GM19351 (cell line): ENCODE measurements around the gene SCART1.

Experiments used
- ATAC-seq: cut with Tn5 transposase; IDR thresholded peaks from one replicate; pipeline ENCODE4 v1.9.1; 2021; ENCODE audit warnings: mild to moderate bottlenecking, moderate library complexity; ENCODE audit not compliant: unreplicated experiment

The SCART1 gene

DNA sequence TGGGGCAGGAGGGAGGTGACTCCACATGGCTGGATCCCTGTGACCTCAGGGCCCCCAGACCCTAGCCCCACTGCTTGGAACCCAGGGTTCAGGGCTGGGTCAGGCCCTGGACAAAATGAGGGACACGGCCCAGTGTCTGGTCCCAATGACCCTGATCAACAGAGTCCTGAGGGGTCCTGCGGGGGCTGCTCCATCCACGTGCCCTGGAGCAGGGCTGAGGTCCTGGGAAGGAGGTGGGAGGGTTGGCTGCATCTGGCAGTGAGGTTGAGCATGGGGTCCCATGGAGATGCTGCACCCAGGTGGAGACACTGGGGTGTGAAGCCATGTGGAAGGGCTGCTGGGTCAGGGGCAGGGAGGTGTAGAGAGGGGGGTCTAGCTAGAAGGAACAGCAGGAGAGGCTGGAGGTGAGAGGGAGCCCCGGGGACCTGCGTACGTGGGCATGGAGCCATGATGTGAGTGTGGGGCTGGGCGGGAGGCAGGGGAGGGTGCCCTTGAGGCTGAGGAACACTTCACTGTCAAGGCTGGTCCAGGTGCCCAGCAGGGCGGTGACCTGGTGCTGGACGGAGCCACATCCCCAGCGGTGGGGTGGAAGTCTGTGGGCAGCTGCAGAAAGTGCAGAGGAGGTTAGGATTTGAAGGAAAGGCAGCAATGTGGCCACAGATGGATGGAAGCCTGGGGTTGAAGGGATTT, 604 bp downstream of the SCART1 start:
- no peak for ATAC-seq

DNA sequence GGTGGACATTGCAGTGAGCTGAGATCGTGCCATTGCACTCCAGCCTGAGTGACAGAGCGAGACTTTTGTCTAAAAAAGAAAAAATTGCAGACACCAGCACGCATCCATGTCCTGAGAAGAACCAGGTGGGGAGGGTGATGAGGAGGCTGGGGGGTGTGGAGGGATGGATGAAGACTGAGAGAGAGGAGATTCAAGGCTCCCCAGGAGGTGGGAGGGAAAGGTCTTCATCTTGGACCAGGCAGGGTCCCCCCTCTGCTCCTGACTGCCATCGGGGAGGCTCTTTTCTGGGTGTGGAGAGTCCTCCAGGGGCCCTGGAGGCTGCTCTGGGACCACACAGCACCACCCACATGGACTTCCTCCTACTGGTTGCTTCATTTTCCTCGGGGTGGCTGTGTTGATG, 1.5 kb downstream of the SCART1 start:
- no peak for ATAC-seq

DNA sequence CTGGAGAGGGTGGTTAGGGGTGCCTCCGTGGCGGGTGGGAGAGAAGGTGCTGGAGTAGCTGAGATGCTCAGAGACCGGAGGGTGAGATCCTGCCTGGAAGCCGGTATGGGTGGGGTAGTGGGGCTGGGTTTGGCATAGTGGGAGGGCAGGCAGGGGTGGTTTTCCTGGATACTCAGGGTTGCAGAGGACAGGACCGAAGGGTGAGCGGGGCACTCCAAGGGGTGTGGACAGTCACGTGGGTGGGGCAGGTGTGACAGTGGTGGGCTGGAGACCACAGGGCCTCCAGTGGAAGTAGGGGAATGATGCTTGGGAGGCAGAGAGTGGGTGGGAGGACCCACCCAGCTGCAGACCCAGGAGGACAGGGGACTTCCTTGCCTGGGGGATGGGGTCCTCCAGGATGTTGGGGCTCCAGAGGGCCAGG, 1.9 kb downstream of the SCART1 start:
- ATAC-seq = no peak

DNA sequence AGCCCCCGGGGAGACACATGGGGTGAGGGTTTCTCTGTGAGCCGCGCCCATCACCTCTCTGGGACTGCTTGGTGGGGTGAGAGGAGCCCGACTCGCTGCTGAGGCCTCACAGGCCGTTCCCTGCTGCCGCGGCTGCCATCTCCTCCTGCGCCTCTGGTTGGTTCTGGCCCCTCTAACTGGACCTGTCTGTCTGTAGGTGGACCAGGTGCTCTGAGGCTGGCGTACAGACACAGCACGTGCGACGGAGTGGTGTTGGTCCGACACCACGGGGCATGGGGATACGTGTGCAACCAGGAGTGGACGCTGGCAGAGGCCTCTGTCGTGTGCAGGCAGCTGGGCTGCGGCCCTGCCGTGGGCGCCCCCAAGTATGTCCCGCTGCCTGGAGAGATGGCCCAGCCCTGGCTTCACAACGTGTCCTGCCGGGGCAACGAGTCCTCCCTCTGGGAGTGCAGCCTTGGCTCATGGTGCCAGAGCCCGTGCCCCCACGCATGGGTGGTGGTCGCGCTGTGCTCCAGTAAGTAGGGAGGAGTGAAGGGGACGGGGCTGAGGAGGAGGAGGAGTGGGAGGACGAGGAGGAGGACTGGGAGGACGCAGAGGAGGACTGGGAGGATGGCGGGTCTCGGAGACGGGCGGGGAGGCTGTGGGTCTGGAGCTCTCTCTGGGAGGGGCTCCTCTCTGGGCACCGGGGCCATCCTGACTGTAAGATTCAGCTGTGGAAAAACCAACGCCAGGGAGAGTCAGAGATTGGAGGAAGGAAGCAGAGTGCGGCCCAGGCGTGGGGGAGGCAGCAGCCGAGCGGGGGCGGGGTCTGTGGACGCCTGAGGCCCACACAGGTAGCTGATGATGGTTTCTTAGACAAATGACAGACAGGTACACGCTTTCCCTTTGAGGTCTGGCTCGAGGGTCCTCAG, 2.6 kb downstream of the SCART1 start:
- ATAC-seq = no peak

DNA sequence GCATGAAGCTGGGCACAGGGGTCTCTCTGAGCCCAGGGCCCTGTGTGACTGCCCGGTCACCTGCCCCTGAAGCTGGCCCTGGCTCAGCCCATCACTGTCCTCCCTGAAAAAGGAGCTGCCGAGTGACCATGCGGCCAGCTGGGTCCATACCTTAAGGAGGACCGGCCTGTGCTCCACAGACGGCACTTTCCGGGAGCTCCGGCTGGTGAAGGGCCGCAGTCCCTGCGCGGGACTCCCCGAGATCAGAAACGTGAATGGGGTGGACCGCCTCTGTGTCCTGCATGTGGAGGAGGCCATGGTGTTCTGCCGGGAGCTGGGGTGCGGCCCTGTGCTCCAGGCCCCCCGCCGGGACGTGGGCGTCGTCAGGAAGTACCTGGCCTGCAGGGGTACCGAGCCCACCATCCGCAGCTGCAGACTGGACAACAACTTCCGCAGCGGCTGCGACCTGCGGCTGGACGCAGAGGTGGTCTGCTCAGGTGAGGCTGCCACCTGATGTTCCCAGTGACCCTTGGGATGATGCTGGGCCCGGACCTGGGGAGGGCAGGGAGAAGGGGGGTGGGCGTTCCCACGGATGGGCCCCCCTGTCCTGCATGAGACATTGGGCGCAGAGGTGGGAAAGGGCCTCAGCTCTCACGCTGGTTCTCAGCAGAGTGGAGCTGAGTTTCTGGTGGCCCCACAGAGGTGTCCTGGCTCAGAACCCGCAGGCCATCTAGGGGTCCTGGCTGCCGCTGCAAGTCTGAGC, 3.5 kb downstream of the SCART1 start:
- ATAC-seq = no peak

DNA sequence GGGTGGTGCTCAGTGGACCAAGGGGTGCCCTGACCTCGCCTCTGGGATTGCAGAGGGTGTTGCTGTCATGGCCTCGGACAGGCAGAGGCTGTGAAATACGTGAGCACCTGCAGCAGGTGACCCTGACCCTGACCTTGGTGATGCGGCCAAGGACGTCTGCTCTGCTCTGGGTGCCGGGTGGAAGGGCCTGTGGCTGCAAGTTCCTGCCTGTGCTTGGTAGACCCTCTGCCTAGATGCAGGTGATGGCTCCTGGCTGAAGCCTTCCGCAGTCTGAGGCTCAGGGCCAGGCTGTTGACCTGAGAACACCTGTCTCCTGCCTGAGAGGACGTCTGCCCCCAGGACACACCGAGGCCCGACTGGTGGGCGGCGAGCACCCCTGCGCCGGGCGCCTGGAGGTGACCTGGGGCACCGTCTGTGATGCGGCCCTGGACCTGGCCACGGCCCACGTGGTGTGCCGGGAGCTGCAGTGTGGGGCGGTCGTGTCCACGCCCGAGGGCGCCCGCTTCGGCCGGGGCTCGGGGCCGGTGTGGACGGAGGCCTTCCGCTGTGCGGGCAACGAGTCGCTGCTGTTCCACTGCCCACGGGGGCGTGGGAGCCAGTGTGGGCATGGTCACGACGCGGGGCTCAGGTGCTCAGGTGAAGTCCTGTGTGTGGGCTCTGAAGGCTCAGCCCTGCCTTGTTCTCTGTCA, 4.4 kb downstream of the SCART1 start:
- no peak for ATAC-seq

DNA sequence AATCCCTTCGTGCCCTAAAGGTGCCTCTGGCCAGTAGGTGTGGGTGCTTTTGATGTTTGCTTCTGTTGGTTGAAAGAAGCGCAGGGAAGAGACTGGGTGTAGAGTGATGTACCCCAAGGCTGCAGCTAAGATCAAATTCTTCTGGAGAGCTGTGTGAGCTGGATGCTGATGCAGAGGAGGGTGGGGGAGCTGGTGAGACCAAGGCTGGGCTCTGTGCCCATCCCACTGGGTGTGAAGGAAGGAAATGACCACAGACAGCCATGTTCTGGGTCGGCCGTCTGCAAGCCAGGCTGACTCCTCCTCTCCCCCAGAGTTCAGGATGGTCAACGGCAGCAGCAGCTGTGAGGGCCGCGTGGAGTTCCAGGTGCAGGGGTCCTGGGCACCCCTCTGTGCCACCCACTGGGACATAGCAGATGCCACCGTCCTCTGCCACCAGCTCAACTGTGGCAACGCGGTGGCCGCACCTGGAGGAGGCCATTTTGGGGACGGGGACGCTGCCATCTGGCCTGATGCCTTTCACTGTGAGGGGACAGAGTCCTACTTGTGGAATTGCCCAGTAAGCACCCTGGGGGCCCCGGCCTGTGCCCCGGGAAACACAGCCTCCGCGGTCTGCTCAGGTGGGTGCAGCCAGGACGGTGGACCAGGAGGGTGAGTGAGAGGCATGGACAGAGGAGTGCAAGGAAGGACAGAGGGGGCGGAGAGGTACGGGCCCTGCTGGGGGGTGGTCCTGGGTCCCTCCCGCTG, 5.1 kb downstream of the SCART1 start:
- no peak for ATAC-seq

DNA sequence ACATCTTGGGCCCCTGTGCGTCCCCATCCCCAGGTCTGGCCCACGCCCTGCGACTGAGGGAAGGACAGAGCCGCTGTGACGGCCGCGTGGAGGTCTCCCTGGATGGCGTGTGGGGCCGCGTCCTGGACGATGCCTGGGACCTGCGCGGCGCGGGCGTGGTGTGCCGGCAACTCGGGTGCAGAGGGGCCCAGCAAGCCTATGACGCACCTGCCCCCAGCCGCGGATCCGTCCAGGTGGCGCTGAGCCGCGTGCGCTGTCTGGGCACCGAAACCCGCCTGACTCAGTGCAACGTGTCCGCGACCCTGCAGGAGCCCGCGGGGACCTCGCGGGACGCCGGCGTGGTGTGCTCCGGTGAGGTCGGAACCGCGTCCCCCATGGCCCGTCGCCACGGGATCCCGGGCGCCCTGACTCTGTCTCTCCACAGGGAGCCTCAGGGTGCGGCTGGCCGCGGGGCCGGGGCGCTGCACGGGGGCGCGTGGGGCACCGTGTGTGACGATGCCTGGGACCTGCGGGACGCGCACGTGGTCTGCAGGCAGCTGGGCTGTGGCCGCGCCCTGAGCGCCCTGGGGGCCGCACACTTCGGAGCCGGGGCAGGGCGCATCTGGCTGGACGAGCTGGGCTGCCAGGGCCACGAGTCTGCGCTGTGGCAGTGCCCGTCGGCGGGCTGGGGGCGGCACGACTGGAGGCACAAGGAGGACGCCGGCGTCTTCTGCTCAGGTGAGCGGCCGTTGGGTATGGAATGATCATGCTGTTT, 5.9 kb downstream of the SCART1 start:
- no peak for ATAC-seq

DNA sequence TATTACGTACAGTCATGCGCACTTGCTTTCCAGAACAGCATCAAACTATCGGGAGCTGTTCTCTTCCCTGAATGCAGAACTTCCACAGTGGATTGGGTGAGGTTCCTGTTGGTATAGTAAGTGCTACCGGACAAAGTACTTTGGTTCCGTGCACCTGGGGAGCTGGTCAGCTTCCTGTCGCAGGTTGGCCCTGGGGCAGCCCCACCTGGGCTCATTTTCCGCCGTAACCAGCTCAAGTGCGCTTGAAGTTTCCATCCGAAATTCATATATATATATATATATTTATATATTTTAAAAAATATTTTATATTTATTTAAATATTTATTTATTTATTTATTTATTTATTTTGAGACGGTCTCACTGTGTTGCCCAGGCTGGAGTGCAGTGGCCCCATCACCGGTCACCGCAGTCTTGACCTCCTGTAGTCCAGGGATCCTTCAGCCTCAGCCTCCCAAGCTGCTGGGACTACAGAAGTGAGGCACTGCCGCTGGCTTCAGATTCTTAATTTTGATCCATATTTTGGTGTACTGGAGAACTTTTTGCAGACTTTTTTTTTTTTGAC, 6.5 kb downstream of the SCART1 start:
- ATAC-seq = no peak

DNA sequence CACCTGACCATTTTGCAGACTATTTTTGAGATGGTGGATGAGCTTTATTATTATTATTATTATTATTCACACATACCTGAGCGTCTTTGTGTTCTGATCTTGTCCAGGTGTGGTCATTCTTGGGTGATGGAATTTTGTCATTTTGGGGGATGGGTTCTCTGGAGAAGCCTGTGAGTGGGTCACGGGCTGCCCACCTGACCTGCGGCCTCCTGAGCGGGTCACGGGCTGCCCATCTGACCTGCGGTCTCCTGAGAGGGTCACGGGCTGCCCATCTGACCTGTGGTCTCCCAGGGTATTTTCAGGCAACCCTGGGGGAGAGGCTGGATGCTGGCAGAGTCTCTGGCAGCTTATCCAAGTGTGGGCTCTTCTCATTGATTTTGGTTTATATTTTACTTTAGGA, 7.3 kb downstream of the SCART1 start:
- ATAC-seq = no peak

DNA sequence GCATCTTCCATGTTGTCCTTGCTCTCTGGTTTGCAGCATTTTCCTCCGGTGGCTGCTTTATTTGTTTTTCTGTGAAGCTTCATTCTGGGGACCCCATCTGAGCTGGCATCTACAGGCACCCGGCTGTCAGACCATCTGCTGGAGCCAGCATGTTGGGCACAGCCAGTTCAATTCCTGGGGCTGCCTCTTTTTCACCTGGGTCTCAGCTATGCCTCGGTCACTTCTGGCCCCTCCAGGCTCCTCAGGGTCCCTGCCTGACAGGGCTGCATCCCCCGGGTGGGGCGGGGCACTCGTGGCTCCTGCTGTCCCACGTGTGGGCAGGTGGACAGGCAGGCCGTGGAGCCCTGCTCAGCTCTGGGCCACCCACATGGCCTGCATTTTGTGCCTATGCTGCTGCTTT, 8.1 kb downstream of the SCART1 start:
- no peak for ATAC-seq

DNA sequence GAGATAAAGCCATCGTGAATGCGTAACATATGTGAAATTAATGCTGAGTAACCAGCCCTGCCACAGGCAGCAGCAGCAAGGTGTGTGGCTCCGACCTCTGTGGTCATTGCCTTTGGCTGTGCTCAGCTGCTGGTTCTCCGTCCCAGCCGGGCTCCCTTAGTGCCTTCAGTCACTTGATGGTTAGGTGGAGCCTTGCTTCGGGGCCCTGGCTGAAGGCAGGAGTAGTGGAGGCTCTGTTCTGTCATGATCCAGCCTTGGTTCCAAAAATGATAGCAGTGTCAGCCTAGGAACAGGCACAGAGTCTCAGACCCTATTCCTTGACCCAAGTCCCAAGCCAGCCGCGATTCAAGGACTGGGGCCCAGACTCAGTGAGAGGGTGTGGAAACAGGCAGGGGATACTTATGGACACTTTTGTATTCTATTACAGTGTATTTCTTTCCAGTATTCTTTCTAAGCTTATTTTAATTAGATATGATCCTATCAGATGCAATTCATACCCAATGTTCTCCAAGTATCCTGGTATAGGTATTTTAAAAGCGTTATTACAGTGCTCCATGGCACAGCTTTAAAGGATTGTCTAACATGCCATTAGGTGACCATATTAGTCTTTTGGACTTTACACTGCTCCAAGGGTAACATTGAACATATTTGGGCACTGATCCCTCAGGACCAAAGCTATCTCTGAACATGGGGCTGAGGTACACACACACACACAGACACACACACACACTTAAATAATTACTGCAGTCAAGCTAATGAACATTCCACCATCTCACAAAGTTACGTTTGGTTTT, 9.0 kb downstream of the SCART1 start:
- ATAC-seq = no peak

DNA sequence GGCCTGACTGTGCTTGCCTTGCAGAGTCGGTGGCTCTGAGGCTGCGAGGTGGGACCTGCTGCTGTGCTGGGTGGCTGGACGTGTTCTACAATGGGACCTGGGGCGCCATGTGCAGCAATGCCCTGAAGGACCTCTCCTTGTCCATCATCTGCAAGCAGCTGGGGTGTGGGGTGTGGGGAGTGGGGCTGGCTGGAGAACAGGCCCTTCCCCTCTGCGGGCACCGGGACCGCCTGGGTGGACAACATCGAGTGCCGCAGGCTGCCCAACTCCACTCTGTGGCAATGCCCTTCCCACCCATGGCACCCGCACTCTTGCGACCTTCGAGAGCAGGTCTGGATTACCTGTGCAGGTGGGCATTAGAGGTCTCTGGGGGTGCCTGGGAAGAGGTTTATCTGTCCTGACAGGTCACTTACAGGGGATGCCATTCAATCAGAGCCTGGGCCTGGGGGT, 10.9 kb downstream of the SCART1 start:
- ATAC-seq = no peak

DNA sequence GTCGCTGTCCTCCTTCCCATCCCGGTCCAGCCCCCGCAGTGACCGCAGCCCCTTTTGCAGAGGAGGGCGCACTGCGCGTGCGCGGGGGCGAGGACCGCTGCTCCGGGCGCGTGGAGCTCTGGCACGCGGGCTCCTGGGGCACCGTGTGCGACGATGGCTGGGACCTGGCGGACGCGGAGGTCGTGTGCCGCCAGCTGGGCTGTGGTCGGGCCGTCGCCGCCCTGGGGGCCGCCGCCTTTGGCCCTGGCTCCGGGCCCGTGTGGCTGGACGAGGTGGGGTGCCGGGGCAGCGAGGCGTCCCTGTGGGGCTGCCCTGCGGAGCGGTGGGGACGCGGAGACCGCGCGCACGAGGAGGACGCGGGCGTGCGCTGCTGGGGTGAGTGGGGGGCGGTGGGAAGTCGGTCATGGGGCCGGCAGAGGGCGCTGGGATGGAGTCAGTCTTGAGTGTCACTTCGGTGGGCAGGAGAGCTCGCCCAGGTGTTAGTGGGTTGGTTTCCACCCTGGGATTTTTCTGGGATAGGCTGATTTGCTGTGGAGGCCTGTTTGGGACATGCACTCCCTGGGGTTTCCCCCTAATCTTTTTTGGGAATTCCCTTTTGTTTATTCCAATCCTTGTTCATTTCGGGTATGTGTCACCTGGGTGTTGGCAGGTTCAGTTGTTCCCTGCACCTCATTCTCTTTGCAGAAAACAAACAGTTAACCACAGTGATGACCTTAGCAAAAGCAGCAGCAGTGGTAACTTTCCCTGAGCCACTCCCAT, 11.6 kb downstream of the SCART1 start:
- ATAC-seq = no peak

DNA sequence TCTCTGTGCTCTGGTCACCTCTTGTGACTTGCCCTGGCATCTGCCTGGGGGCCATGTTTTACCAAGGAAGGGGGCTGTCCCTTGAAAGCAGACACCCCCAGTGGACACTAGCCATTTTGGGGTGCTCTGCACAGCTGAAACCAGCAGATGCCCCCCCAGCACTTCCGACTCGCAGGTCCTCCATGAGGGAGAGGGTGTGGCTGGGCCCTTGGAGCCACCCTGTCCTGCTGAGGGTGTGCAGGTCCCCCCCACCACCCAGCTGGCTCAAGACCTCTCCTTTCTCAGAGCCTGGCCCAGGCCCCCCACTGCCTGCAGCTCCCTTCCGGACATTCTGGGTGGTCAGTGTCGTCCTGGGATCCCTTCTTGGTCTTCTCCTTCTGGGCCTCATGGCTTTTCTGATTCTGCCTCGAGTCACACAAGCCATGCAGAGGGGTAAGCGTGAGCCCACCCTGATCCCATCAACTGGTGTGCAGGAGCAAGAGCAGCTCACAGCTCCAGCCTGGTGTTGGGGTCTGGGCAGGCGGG, 12.3 kb downstream of the SCART1 start:
- no peak for ATAC-seq

DNA sequence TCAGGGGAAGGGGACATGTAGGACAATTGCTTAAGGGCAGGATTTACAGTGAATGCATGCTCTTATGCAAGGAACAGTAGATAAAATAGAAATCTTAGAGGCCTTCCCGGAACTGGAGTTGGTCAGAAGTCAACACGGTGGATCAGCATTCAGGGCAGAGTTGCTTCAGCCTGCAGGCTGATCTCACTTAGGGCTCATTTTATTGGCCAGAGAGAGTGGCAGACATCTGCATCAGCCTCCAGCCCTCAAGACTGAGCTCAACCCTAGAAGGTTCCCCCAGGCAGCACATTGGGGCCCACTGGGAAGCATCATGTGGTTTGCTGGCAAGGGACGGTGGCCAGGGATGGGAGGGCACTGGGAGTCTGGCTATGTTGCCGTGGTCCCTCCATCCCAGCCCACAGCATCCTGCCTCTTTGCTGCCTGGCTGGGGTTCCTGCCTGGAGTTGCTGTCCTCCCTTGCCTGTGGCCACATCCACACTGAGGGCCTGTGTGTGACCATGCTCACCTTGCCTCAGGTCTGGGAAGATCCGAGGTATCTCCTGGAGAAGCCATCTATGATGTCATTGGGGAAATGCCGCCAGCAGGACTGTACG, 13.0 kb downstream of the SCART1 start:
- no peak for ATAC-seq

DNA sequence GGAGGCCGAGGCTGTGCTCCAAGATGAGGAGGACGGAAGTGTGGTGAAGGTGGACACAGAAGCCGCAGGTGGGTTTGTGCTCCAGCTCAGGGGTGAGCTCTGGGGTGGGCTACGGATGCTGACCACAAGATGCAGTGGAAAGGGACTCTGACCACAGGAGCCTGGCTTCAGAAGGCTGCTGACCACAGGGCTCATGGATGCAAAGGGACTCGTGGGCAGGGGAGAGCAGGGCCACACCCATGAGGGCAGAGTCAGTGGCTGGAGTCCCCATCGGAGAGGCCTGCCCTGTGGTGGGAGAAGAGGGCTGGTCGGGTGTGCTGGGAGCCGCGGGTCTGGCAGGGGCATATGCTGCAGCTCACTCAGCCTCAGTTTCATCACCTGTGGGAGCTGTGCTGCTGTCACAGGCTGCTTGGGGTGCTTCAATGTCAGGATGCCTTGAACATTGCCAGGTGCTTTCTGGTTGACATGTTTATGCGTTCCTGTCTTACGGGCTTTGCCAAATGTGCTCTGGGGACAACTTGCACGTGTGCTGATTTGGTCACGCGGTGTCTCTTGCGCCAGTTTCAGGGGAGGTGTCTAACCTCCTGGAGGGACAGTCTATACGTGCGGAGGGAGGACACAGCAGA, 13.7 kb downstream of the SCART1 start:
- no peak for ATAC-seq
